Right lobe of liver (tissue), 4 donors: ENCODE results near the gene LRRC18.

ENCODE experiments used
- POLR2A ChIP-seq: fragments of 450-650 bp; IDR thresholded peaks from one replicate; pipeline ENCODE4 v1.6.1; 2017; ENCODE audit warnings: antibody characterized with exemption, mild to moderate bottlenecking
- TF ChIP-seq, protein P1 (sequence below), 4 donors: fragments of 200-600 bp in 3 of 4; fragments of 450-650 bp in 1 of 4; IDR thresholded peaks; one replicate each; pipeline versions ENCODE4 v1.5.1 to v1.8.0; 2016 to 2022; ENCODE audit warnings: antibody characterized with exemption in 4 of 4, mild to moderate bottlenecking in 2 of 4
- donor health status: DM: no; HTN: no; CAD: no.
- donor health status: DM: no; HTN: no; CAD: no.
- donor health status: DM: no; HTN: yes; CAD: no.

DNA sequence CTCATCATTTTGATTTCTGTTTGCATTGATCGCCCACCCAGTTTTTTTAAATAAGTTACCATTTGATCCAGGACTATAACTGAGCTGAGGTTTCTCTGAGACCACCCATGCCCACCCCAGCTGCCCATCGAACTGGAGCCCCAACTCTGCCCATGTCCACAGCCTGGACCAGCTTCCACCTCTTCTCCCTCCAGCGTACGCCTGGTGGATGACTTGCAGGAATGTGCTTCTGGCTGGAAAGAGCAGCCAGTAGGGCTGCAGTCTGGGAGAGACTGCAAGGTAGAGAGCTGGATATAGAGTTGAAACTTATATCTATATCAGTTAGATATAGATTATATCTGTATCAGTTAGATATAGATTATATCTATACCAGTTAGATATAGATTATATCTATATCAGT, 25.8 kb upstream of the LRRC18 start:
- TF ChIP-seq, protein P1, sequence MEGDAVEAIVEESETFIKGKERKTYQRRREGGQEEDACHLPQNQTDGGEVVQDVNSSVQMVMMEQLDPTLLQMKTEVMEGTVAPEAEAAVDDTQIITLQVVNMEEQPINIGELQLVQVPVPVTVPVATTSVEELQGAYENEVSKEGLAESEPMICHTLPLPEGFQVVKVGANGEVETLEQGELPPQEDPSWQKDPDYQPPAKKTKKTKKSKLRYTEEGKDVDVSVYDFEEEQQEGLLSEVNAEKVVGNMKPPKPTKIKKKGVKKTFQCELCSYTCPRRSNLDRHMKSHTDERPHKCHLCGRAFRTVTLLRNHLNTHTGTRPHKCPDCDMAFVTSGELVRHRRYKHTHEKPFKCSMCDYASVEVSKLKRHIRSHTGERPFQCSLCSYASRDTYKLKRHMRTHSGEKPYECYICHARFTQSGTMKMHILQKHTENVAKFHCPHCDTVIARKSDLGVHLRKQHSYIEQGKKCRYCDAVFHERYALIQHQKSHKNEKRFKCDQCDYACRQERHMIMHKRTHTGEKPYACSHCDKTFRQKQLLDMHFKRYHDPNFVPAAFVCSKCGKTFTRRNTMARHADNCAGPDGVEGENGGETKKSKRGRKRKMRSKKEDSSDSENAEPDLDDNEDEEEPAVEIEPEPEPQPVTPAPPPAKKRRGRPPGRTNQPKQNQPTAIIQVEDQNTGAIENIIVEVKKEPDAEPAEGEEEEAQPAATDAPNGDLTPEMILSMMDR (IDR thresholded peaks at IDR 0.05): no peak
- no peak for TF ChIP-seq POLR2A
